Right lobe of liver (tissue), 6 donors: Measurements from ENCODE around the gene IGSF21. TPM values are rescaled to one million over a fixed set of nuclear protein-coding genes. Genes with fewer than 3 reads are reported as not detected.

Experiments used
- ATAC-seq, 4 donors: fragments of 200-7000 bp; cut with Tn5 transposase; one replicate each; pipeline ENCODE4 v1.9.1; 2020; ENCODE audit warnings: mild to moderate bottlenecking in 4 of 4, moderate library complexity in 4 of 4
- DNase-seq, 3 donors: peaks; one replicate each; pipeline ENCODE4 v3.0.0-alpha.2; 2020
- H3K27ac ChIP-seq, 3 donors: fragments of 200-600 bp; one replicate each; pipeline ENCODE4 v1.8.0; 2022
- H3K27me3 ChIP-seq, 2 donors: fragments of 200-600 bp; one replicate each; pipeline ENCODE4 v1.8.0; 2022
- H3K36me3 ChIP-seq, 4 donors: fragments of 200-600 bp; sonication (generic) in 1 of 4; one replicate each; pipeline versions ENCODE4 v1.5.1 to v1.8.0; 2017 to 2022; ENCODE audit warnings: control low read depth in 1 of 4
- H3K4me1 ChIP-seq, 4 donors: fragments of 200-600 bp; sonication (generic) in 1 of 4; one replicate each; pipeline versions ENCODE4 v1.5.1 to v1.8.0; 2017 to 2022; ENCODE audit warnings: control low read depth in 1 of 4
- H3K4me3 ChIP-seq, 3 donors: fragments of 200-600 bp; one replicate each; pipeline ENCODE4 v1.8.0; 2022
- H3K9me3 ChIP-seq, 4 donors: fragments of 200-600 bp; sonication (generic) in 1 of 4; one replicate each; pipeline versions ENCODE4 v1.5.1 to v1.8.0; 2017 to 2022; ENCODE audit warnings: control low read depth in 1 of 4
- POLR2A ChIP-seq: fragments of 450-650 bp; IDR thresholded peaks from one replicate; pipeline ENCODE4 v1.6.1; 2017; ENCODE audit warnings: antibody characterized with exemption, mild to moderate bottlenecking
- WGBS: methylation state at CpG from one replicate; pipeline ENCODE4 v1.1.6; 2018; ENCODE audit warnings: low coverage, low lambda C conversion rate; ENCODE audit not compliant: insufficient coverage; ENCODE audit errors: missing lambda C conversion rate; 5-methylcytosine and 5-hydroxymethylcytosine counted together
- intact Hi-C, 2 donors: fragments of 100-400 bp; cut with DNase I; formaldehyde crosslinking; loops; one replicate each; pipeline versions ENCODE4 v1.11.2 to v1.14.1; 2022
- total RNA-seq, 6 experiments: library from RNA; depleted of rRNA in 2 of 6; stranded (reverse); fragments of >200 nt in 2 of 6; fragmentation: NEBNext Ultra II Directional in 3 of 6; extraction: Animal tissue kit (Norgen Biotek cat#: 25700) in 3 of 6; gene quantifications; one replicate each; pipeline versions ENCODE4 v1.1.0 to v1.2.4, GENCODE V29; 2016 to 2023
- TF ChIP-seq, protein P1 (sequence below), 4 donors: fragments of 200-600 bp in 3 of 4; fragments of 450-650 bp in 1 of 4; IDR thresholded peaks; one replicate each; pipeline versions ENCODE4 v1.5.1 to v1.8.0; 2016 to 2022; ENCODE audit warnings: antibody characterized with exemption in 4 of 4, mild to moderate bottlenecking in 2 of 4
- donor health status: DM: no; HTN: yes; CAD: no.
- donor health status: DM: no; HTN: no; CAD: no.
- donor health status: DM: no; HTN: no; CAD: no.
- donor health status: DM: no; HTN: yes; CAD: no.
- donor health status: DM: no; HTN: yes; CAD: no.

The IGSF21 gene
- total RNA-seq, 6 experiments from 2014 or later: 0.34 to 2.0 (median 0.71) TPM

DNA sequence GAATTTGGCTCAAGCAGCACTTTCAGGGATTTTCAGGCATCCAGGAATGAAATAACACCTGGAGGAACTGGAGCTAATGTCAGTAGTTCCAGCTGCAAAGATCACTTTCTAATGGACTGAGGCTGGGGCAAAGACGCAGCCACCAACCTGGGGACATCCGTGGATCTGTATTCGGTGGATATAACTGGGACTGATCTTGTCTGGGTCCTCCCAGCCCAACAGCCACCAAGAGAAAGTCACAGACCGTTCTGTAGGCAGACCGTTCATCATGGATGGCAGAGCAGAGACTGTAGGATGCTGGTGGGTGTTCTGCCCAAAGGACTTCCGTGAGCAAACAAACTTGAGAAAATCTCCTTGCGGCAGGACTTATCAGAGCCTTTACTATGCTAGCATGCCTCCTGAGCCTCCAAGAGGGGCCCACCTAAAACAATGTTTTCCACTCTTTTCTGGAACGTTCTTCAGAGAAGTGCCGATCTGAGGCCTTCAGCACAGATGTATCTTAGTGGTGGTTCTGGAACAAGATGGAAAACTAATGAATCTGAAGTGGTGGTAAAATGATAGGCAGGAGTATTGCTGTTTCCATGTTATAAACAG, 287.1 kb downstream of the IGSF21 start:
- H3K4me3 ChIP-seq: no peak overlapping the region
- peaks cover 0 to 3% (median 0%) of the 10 kb centered on the region in 4 donors for H3K4me1 ChIP-seq
- ATAC-seq: no peak
- intact Hi-C loops: no loop called here
- no peaks in the 10 kb centered on the region for H3K9me3 ChIP-seq
- 83% methylated on average over 6 of the region's 9 CpGs for WGBS
- TF ChIP-seq, protein P1, sequence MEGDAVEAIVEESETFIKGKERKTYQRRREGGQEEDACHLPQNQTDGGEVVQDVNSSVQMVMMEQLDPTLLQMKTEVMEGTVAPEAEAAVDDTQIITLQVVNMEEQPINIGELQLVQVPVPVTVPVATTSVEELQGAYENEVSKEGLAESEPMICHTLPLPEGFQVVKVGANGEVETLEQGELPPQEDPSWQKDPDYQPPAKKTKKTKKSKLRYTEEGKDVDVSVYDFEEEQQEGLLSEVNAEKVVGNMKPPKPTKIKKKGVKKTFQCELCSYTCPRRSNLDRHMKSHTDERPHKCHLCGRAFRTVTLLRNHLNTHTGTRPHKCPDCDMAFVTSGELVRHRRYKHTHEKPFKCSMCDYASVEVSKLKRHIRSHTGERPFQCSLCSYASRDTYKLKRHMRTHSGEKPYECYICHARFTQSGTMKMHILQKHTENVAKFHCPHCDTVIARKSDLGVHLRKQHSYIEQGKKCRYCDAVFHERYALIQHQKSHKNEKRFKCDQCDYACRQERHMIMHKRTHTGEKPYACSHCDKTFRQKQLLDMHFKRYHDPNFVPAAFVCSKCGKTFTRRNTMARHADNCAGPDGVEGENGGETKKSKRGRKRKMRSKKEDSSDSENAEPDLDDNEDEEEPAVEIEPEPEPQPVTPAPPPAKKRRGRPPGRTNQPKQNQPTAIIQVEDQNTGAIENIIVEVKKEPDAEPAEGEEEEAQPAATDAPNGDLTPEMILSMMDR (IDR thresholded peaks at IDR 0.05): no peak
- no peak for TF ChIP-seq POLR2A
- no peaks in the 10 kb centered on the region for H3K27me3 ChIP-seq
- H3K27ac ChIP-seq: no peak overlapping the region
- no peak for DNase-seq
- no peaks in the 10 kb centered on the region for H3K36me3 ChIP-seq

DNA sequence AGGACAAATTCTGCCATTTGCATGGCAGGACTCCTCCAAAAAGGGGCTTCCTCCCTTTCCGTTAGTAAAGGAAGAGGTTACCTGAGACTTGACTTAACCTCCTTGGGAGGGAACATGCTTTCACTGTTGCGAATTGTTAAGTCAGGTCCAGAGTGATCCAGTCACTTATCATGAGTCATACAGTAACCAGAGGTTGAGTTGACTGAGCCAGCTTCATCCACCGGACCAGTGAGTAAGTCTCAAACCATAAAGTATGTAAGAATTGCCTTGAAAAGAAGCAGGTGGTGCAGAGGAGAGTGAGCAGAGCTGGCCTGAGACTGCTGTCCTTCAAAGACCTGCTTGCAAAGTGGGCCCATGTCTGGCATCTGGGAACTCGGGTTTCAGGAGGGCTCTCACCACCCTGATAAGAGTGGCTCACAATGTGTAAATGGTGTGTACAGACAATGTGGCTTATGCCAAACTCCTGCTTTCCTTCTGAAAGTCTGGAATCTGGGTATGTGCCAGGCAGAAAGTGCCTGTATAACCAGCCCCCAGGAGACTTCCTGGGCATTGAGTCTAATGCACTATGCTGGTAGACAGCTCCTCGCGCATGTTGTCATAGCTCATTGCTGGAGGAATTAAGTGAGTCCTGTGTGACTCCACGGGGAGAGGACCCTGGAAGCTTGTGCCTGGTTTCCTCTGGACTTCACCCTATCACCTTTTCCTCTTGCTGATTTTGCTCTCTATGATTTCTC, 288.8 kb downstream of the IGSF21 start:
- no peak for DNase-seq
- H3K4me1 ChIP-seq: peaks cover 0 to 3% (median 0%) of the 10 kb centered on the region in 4 donors
- 58% methylated on average over 5 of the region's 7 CpGs for WGBS

DNA sequence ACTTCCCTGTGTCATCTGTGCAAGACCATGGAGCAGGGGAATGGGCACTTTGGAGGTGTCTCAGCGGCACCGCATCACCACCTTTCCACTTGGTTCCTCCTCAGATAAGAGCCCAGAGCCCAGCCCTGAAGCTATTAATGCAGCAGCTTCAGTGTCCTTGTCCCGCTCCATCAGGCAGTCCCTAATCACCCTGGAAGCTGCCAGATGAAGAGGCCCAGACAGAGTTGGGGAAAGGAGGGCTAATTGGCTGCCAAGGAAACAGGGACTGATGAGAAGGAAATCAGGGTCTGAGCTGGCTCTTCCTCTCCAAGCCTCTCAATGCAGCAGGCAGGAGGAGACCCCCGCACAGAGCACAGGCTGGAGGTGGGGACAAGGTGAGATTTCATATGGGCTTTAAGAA, 290.0 kb downstream of the IGSF21 start:
- no peak for DNase-seq
- TF ChIP-seq, protein P1 (IDR thresholded peaks at IDR 0.05): no peak
- no peak for TF ChIP-seq POLR2A
- no peaks in the 10 kb centered on the region for H3K9me3 ChIP-seq

More for the DNA sequence above, 288.8 kb downstream of the IGSF21 start:
- intact Hi-C loops: no loop called here
- no peaks in the 10 kb centered on the region for H3K9me3 ChIP-seq
- H3K27me3 ChIP-seq: no peaks in the 10 kb centered on the region
- H3K4me3 ChIP-seq: no peak overlapping the region
- no peak for ATAC-seq
- H3K36me3 ChIP-seq: no peaks in the 10 kb centered on the region
- H3K27ac ChIP-seq: no peak overlapping the region
- TF ChIP-seq, protein P1 (IDR thresholded peaks at IDR 0.05): no peak

GRCh38 chr1:18398791-18399530, 291.4 kb downstream of the IGSF21 start:
- no peaks in the 10 kb centered on the region for H3K27me3 ChIP-seq
- TF ChIP-seq, protein P1 (IDR thresholded peaks at IDR 0.05): no peak
- ATAC-seq: no peak
- H3K4me1 ChIP-seq: peaks cover 0 to 3% (median 0%) of the 10 kb centered on the region in 4 donors
- intact Hi-C loops: no loop called here
- H3K9me3 ChIP-seq: no peaks in the 10 kb centered on the region
- no peak overlapping the region for H3K27ac ChIP-seq
- DNase-seq: no peak
- no peak overlapping the region for H3K4me3 ChIP-seq
- no peaks in the 10 kb centered on the region for H3K36me3 ChIP-seq
- WGBS: 20% methylated on average over 1 of the region's 5 CpGs

More for the DNA sequence above, 290.0 kb downstream of the IGSF21 start:
- 49% methylated on average over 4 of the region's 4 CpGs for WGBS
- no peak for ATAC-seq
- H3K27ac ChIP-seq: no peak overlapping the region
- no peak overlapping the region for H3K4me3 ChIP-seq
- intact Hi-C loops: no loop called here
- H3K27me3 ChIP-seq: no peaks in the 10 kb centered on the region
- no peaks in the 10 kb centered on the region for H3K36me3 ChIP-seq
- peaks cover 0 to 3% (median 0%) of the 10 kb centered on the region in 4 donors for H3K4me1 ChIP-seq
